ENCODE data around the gene C1QTNF6. TPM values are rescaled to one million over a fixed set of nuclear protein-coding genes. Genes with fewer than 3 reads are reported as not detected.

C1QTNF6 gene
- total and polyA plus RNA-seq, 10 donors = 5.3 to 10.3 (median 7.6) TPM

DNA sequence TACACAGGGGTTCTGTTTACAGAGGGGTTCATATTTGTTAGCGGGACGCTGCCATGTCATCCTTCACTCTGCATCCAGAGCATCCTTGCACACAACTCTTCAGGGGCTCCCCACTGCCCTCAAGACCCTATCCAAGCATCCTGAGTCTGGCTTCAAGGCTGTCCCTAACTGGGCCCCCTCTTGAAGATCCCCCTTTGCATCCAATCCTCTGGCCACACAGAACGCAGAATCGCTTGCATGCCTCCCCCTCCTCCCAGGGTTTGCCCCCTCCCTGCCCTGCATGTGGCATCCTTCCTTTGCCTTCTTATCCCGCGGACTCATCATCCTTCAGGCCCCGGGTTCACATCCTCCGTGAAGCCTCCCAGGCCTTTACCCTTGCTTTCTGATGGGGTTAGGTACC, 18.6 kb downstream of the C1QTNF6 start:
- peaks cover 13 to 61% (median 37%) of the 10 kb centered on the region in 6 donors for H3K4me1 ChIP-seq
- no peaks in the 10 kb centered on the region for H3K9me3 ChIP-seq
- peak; percentile 40 for DNase-seq
- 87 to 96% (median 93%) methylated on average over 8 of the region's 8 CpGs for WGBS, 5 donors
- H3K27me3 ChIP-seq (replicated peaks in 1 of 7) = no peaks in the 10 kb centered on the region
- intact Hi-C loops (cut with DNase I; ENCODE audit: low total_unique reads) = no loop called here
- TF ChIP-seq POLR2A (IDR thresholded peaks at IDR 0.05) (no peak), POLR2AphosphoS5 (IDR thresholded peaks at IDR 0.05) (no peak)
- TF ChIP-seq, protein P1, sequence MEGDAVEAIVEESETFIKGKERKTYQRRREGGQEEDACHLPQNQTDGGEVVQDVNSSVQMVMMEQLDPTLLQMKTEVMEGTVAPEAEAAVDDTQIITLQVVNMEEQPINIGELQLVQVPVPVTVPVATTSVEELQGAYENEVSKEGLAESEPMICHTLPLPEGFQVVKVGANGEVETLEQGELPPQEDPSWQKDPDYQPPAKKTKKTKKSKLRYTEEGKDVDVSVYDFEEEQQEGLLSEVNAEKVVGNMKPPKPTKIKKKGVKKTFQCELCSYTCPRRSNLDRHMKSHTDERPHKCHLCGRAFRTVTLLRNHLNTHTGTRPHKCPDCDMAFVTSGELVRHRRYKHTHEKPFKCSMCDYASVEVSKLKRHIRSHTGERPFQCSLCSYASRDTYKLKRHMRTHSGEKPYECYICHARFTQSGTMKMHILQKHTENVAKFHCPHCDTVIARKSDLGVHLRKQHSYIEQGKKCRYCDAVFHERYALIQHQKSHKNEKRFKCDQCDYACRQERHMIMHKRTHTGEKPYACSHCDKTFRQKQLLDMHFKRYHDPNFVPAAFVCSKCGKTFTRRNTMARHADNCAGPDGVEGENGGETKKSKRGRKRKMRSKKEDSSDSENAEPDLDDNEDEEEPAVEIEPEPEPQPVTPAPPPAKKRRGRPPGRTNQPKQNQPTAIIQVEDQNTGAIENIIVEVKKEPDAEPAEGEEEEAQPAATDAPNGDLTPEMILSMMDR (IDR thresholded peaks at IDR 0.05 in 8 of 11, conservative IDR thresholded peaks at IDR 0.05 in 3 of 11) = no peak
- peak overlapping the region in 2 of 8 donors; percentile 31 to 65 for H3K27ac ChIP-seq
- H3K36me3 ChIP-seq = no peaks in the 10 kb centered on the region
- H3K4me3 ChIP-seq = no peak overlapping the region

DNA sequence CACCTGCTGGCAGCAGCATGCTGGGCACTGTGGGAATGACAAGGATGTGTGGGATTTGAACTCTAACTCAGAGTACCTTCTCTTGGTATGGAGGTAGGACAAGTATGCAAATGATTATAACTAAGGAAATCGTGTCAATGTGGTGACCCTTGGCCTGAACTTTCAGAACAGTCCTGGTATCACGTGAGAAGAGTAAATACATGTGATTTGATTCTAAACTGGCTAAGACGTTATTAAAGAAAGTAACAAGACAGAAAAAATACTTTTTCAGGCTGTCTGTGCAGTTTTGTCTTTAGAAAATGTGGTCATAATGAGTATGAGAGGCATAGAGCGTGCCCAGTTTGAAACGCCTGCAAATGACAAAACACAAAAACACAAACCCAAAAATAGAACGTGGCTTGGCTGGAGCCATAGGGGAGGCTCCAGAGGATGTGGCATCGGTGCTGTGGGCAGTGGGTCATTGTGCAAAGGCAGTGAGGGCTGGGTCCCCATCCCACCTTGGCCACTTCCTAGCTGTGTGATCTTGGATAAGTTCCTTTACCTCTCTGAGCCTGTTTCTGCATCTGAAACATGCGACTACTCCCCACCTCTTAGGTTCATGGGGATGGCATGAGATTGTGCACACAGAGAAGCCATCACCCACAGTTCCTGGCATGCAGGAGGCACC, 19.9 kb downstream of the C1QTNF6 start:
- no peaks in the 10 kb centered on the region for H3K36me3 ChIP-seq
- 46 to 57% (median 50%) methylated on average over 8 of the region's 8 CpGs for WGBS, 5 donors
- peaks cover 13 to 74% (median 49%) of the 10 kb centered on the region in 6 donors for H3K4me1 ChIP-seq
- peak; percentile 47 for DNase-seq
- H3K9me3 ChIP-seq = no peaks in the 10 kb centered on the region
- TF ChIP-seq, protein P1 (IDR thresholded peaks at IDR 0.05 in 8 of 11, conservative IDR thresholded peaks at IDR 0.05 in 3 of 11) = no peak
- TF ChIP-seq POLR2A (IDR thresholded peaks at IDR 0.05) (no peak), POLR2AphosphoS5 (IDR thresholded peaks at IDR 0.05) (no peak)
- H3K27ac ChIP-seq = peak overlapping the region in 6 of 8 donors; percentile 61 to 87 (median 76)
- H3K27me3 ChIP-seq (replicated peaks in 1 of 7) = no peaks in the 10 kb centered on the region
- intact Hi-C loops (cut with DNase I; ENCODE audit: low total_unique reads) = loop anchor here (2.0 kb wide), 1 partner anchor 29 kb away; no protein-coding TSS in a partner anchor
- peak overlapping the region in 2 of 8 donors; percentile 17 to 61 for H3K4me3 ChIP-seq

DNA sequence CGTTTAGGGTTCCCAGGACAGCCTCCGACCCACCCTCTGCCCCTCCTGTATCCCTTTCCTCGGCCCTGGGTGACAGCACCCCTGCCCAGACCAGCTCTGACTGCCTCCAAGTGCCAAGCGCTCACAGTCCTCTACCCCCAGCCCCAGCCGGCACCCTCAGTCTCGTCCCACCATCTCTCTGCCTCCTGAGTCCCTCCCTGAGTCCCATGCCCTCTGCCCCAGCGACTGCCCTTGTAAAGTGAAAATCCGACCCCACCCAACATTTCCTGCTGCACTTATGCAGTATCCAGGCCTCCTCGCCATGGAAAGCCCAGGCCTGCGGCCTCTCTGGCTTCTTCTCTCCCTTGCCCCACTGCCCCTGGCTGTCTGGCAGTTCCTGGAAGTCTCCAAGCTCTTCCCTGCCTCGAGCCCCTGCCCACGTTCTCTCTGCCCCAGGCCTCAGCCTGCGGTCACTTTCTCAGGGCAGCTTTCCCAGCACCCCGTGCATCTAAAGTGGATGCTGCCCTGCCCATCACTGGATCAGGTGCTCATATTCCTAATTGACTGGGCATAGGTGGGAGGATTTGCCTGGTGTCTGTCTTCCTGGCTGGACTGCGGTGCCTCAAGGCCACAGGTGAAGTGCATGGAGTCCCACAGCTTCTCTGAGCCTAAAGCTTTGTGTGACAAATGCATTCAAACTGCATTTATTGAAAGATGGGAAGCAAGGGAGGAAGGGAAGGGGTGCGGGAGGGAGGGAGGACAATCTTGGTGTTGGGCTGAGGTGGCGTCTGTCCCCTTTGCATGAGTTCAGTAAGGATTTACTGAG, 20.7 kb downstream of the C1QTNF6 start:
- peak; percentile 78 for DNase-seq
- no peak for TF ChIP-seq POLR2AphosphoS5 (IDR thresholded peaks at IDR 0.05)
- Histone ChIP-seq H3K36me3 (no peaks in the 10 kb centered on the region), H3K27ac (peak overlapping the region; percentile 1 to 87 (median 68)), H3K9me3 (no peaks in the 10 kb centered on the region), H3K4me1 (peaks cover 13 to 81% (median 57%) of the 10 kb centered on the region in 6 donors), H3K27me3 (replicated peaks in 1 of 7) (no peaks in the 10 kb centered on the region), H3K4me3 (peak overlapping the region in 3 of 8 donors; percentile 17 to 61 (median 19))
- intact Hi-C loops (cut with DNase I; ENCODE audit: low total_unique reads) = loop anchor here (2.0 kb wide), 1 partner anchor 29 kb away; no protein-coding TSS in a partner anchor
- 57 to 72% (median 65%) methylated on average over 17 of the region's 17 CpGs for WGBS, 5 donors

DNA sequence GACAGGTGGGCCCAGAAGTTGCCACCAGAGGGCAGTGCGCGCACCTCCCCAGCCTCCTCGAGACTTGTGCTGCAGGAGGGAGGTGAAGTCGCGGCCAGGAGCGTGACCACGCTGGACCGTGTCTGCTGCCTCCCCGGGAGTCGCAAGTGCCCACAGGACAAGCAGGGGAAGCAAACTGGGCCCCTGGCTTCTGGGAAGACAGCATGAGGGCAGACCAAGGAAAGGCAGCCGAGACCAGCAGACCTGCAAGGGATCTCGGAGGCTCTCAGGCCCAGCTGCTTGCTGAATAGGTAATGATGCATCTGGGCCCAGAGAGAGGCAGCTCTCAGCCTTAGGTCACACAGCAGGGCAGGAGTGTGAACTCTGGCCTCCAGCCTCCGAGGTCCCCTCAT, 21.4 kb downstream of the C1QTNF6 start:
- intact Hi-C loops (cut with DNase I; ENCODE audit: low total_unique reads) = loop anchor here (2.0 kb wide), 1 partner anchor 30 kb away; no protein-coding TSS in a partner anchor
- 10 to 16% (median 14%) methylated on average over 4 to 13 of the region's 13 CpGs for WGBS, 5 donors
- H3K27ac ChIP-seq = peak overlapping the region; percentile 1 to 87 (median 68)

More for the DNA sequence above, 21.4 kb downstream of the C1QTNF6 start:
- H3K27me3 ChIP-seq (replicated peaks in 1 of 7) = no peaks in the 10 kb centered on the region
- H3K4me1 ChIP-seq = peaks cover 13 to 88% (median 64%) of the 10 kb centered on the region in 6 donors
- no peaks in the 10 kb centered on the region for H3K36me3 ChIP-seq
- DNase-seq = peak; percentile 96
- H3K9me3 ChIP-seq = peaks cover 0 to under 1% (median 0%) of the 10 kb centered on the region in 8 donors
- peak overlapping the region in 4 of 8 donors; percentile 17 to 61 (median 19) for H3K4me3 ChIP-seq
- TF ChIP-seq POLR2A (IDR thresholded peaks at IDR 0.05) = no peak
- peak; percentile 72 to 79 (median 75) for TF ChIP-seq POLR2AphosphoS5 (IDR thresholded peaks at IDR 0.05)
- TF ChIP-seq, protein P1 (IDR thresholded peaks at IDR 0.05 in 8 of 11, conservative IDR thresholded peaks at IDR 0.05 in 3 of 11) = peak in 9 of 11 experiments; percentile 87 to 95 (median 93)

Data from spleen (tissue), 11 donors.